Hippocampal formation (tissue), 2 donors: ENCODE data around the gene PSEN2.
"Not testable (repeated sequence)": the region's sequence is repeated elsewhere in the genome, so short reads cannot be mapped to it uniquely, and the experiment has no call there.

Experiments
- DNase-seq, 2 donors: peaks; one replicate each; lab custom pipeline; 2025; lab: John Stamatoyannopoulos, UW

PSEN2 gene

DNA sequence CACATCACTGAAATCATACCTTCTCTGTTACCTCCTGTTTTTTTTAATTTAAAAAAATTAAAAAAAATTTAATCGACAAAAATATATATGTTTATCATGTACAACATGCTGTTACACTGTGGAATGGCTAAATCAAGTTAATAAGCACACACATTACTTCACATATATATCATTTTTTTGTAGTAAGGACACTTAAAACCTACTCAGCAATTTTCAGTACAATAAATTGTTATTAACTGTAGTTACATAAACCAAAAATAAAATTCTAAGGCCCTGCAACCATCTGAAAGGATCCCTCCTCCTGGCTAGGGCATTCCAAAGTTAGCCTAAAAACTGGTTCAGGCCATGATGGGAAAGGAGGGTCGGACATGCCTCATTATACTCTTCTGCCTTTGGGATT lies 46.1 kb downstream of the PSEN2 start:
- DNase-seq = no peak

- no peak for DNase-seq
Observed at GRCh38 chr1:226919587-226919986, 49.2 kb downstream of the PSEN2 start.

DNA sequence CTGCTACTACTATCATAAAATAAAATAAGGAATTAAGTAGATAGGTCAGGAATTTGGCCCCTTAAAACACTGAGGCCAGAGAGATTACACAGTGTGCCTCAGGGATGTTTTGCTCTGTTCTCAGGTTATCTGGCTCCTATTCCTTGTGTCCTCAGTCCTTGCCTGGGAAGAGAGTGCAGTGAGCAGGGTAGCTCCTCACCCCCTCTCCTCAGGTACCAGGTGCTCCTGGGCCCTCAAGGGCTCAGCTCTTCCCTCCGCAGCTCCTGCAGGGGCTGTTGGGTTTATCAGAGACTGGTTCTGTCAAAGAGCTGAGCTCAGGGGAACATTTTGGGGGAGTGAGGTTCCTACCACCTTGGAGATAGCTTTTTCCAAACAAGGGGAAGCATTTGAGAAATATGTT lies 49.6 kb downstream of the PSEN2 start:
- DNase-seq = no peak

DNA sequence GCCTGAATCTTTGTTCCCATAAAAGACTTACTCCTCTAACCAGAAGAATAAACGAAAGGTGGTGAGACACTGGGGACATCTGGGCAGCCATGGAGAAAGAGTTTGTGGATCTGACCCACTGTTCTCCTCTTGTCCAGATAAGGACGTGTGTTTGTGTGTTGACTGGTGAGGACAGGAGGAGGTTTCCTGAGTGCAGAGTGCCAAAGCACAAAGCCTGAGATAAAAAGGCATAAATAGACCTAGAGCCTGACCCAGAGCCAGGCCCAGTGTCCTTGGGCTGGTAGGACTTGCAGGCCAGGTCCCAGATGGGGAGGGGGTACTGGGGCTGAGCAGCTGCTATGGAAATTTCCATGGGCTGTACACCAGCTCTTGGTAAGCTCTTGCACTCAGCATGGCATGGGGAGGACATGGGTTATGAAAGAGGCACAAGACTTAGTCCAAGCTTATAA lies 50.1 kb downstream of the PSEN2 start:
- DNase-seq = no peak

DNA sequence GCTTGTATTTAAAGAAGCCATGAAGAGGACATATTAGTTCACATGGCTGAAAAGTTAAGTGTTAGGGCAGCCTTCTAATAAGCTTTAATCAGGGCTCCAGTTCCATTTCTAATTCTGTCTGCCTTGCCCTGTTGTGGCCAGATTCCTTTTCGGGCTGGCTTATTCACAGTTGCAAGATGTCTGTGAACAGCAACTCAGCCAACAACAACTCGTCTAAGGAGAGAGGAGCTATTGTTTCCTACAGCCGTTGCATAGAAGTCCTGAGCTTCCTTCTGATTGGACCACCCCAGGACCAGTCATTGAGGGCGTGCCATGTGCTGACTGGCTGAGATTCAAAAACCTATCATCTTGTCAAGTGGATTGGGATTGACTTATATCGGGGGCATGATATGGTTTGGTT lies 51.1 kb downstream of the PSEN2 start:
- no peak for DNase-seq

DNA sequence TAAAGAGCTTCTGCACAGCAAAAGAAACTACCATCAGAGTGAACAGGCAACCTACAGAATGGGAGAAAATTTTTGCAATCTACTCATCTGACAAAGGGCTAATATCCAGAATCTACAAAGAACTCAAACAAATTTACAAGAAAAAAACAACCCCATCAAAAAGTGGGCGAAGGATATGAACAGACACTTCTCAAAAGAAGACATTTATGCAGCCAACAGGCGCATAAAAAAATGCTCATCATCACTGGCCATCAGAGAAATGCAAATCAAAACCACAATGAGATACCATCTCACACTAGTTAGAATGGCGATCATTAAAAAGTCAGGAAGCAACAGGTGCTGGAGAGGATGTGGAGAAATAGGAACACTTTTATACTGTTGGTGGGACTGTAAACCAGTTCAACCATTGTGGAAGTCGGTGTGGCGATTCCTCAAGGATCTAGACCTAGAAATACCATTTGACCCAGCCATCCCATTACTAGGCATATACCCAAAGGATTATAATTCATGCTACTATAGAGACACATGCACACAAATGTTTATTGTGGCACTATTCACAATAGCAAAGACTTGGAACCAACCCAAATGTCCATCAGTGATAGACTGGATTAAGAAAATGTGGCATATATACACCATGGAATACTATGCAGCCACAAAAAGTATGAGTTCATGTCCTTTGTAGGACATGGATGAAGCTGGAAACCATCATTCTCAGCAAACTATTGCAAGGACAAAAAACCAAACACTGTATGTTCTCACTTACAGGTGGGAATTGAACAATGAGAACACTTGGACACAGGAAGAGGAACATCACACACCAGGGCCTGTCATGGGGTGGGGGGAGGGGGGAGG lies 59.1 kb downstream of the PSEN2 start:
- DNase-seq = not testable (repeated sequence)

DNA sequence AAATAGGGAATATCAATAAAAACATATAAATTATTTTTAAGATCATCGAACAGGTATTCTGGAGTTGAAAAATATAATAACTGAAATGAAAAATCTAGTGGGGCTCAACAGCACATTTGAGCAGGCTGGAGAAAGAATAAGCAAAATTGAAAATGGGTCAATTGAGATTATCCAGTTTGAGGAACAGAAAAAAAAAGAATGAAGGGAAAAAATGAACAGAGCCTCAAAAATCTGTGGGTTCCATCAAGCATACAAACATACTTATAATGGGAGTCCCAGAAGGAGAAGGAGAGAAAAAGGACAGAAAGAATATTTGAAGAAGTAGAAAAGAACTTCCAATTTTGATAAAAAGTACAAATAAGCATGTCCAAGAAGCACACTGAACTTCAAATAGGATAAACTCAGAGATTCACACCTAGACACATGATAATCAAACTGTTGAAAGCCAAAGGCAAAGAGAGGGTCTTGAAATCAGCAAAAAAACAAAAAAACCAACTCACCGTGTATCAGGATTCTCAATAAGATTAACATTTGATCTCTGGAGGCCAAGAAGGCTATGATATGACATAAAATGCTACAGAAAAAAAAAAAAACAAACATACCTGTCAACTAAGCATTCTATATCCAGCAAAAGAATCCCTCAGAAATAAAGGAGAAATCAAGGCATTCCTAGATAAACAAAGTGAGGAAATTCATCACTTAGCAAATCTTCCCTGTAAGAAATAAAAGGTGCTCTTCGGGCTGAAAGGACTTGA lies 64.2 kb downstream of the PSEN2 start:
- DNase-seq = no peak

DNA sequence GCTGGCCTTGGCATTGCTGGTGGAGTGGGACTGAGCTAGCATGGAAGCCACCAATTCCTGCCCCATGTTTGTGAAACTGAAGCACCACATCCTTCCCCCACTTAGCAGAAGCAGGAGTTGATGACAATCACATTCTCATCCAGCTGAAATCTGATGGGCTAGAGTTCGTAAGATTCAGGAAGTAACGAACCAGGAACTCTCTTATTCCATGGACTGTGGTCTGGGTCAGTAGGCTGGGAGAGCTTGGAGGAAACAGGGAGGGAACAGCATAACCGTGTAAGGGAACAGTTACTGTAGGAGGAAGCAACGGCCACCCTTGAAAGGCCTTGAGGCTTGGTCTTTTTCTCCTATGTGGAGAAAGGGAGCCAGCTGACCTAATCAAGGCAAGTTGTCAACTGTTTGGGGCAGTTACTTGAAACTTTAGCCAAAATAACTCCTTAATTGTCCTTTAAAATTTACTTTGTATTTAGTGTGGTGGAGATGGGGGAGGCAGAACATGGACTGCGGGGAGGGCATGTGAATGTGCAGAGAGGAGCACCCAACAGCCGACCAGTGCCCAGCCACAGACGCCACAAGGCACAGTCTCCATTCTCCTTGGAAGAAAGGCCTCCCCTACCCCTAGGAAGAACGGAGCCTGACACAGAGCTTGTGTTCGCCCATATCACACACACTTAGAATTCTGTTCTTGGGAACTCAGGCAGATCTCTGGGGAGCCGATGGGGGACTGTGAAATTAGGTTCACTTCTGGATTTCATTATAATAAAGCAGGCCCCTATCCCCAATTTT lies 67.7 kb downstream of the PSEN2 start:
- no peak for DNase-seq

- no peak for DNase-seq
Observed at GRCh38 chr1:226938903-226939437, 68.6 kb downstream of the PSEN2 start.

GRCh38 chr1:226939438-226940028 lies 69.1 kb downstream of the PSEN2 start:
- DNase-seq = peak; percentile 63 to 87

DNA sequence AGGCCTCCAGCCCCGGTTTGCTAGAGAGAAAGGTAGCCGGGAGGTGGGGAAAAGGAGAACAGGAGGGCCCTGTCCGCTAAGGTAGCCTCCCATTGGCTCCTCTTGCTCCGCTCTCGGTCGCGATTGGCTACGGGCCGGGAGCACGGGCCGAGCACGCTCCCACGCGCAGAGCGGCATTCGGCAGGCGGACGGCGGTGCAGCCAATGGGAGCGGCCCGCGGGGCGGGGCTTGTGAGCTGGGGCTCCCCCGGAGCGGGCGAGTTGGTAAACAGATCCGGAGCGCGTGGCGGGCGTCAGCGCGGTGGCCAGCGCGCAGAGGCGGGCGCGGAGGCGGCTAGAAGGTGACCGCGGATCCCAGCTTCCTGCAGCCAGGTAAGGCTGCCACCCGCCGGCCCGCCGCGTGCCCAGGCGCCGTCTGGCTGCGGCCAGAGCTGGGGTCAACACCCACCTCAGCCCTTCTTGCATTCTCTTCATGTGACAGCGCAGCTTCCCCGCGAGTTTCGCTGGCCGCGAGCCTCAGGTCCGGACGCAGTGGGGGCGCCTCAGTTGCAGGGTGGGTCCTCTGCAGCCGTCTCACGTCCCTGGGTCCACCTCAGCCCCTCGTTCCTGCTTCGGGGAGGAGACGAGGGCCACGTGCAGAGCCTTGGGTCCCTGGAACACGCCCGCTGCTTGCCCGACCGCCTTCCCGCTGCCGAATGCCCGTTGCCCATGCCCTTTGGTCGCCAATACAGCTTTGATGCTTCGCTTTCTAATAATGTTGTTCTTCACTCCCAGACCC lies 69.8 kb downstream of the PSEN2 start, which contains the start of gene COQ8A:
Gene COQ8A, plus strand, starts transcription at position 266 of the 777 bp plus-strand sequence. CDS start 21,092 bp downstream, outside the sequence.
- DNase-seq = peak; percentile 99 to 100

DNA sequence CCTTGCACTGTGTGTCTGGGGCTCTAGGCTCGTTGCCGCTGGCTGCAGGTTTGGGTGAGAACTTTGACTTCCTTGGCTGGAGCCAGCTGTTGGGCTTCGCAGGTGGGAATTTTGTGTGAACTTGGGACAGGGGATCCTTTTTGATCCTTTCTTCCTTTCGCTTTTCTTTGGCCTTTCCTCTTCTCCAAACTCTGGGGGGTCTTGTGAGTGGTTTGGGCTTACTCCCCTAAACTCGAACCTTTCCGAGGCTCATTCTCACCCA lies 70.3 kb downstream of the PSEN2 start:
- no peak for DNase-seq

GRCh38 chr1:226942392-226942791 lies 72.0 kb downstream of the PSEN2 start:
- DNase-seq = no peak

DNA sequence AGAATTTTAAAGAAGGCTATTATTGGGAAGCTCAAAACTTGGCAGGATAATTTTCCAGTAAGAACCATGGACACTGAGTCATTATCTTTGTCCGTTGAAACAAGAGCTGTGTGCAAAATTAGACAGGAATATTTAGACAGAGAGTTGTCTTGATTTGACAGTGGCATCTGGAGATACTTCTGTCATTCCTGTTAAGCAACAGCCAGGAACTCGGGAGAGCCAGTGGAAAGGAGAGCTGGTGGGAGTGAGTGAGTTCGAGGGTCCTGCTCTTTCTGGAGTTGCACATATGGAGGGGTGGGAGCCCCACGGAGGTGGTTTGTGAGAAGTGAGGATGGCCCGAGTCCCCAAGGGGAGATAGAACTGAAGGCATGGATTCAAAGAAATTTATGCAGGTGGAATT lies 72.7 kb downstream of the PSEN2 start:
- DNase-seq = no peak

- DNase-seq = no peak
Observed at GRCh38 chr1:226943927-226944326, 73.5 kb downstream of the PSEN2 start.

GRCh38 chr1:226945106-226945857 lies 74.9 kb downstream of the PSEN2 start:
- DNase-seq = no peak
